ENCODE results near the gene GLI1. TPM values are rescaled to one million over a fixed set of nuclear protein-coding genes. Genes with fewer than 3 reads are reported as not detected.

GLI1 gene
- total and polyA plus RNA-seq, 7 donors, result 0.60 to 3.9 (median 1.5) TPM; not detected in 2

- intact Hi-C loops (cut with DNase I), result no loop called here
- Histone ChIP-seq H3K36me3 (no peaks in the 10 kb centered on the region), H3K4me3 (no peak overlapping the region), H3K9me3 (no peaks in the 10 kb centered on the region), H3K27ac (no peak overlapping the region), H3K4me1 (no peaks in the 10 kb centered on the region), H3K27me3 (peaks cover under 1 to 51% (median 7%) of the 10 kb centered on the region in 3 donors)
- no peak for TF ChIP-seq POLR2AphosphoS5 (IDR thresholded peaks at IDR 0.05)
- no peak for TF ChIP-seq CTCF (IDR thresholded peaks at IDR 0.05)
- no peak for TF ChIP-seq POLR2A (IDR thresholded peaks at IDR 0.05)
- TF ChIP-seq EP300 (IDR thresholded peaks at IDR 0.05), result no peak
- no peak for DNase-seq
- WGBS, 2 donors, result 87 to 90% methylated on average over 10 of the region's 10 CpGs
Measured at GRCh38 chr12:57469296-57470164, 9.9 kb downstream of the GLI1 start.

- WGBS, 2 donors, result 92 to 93% methylated on average over 14 of the region's 14 CpGs
- peaks cover 9 to 60% (median 16%) of the 10 kb centered on the region in 3 donors for H3K27me3 ChIP-seq
- TF ChIP-seq CTCF (IDR thresholded peaks at IDR 0.05) (no peak), POLR2AphosphoS5 (IDR thresholded peaks at IDR 0.05) (no peak), POLR2A (IDR thresholded peaks at IDR 0.05) (no peak), EP300 (IDR thresholded peaks at IDR 0.05) (no peak)
Measured at GRCh38 chr12:57470286-57470969, 10.8 kb downstream of the GLI1 start.

GRCh38 chr12:57470970-57471656 lies 11.5 kb downstream of the GLI1 start:
- H3K27ac ChIP-seq, result no peak overlapping the region
- 56 to 80% methylated on average over 4 of the region's 4 CpGs for WGBS, 2 donors
- no peaks in the 10 kb centered on the region for H3K36me3 ChIP-seq
- peaks cover 12 to 67% (median 23%) of the 10 kb centered on the region in 3 donors for H3K27me3 ChIP-seq
- DNase-seq, result no peak
- TF ChIP-seq EP300 (IDR thresholded peaks at IDR 0.05) (no peak), POLR2A (IDR thresholded peaks at IDR 0.05) (no peak), POLR2AphosphoS5 (IDR thresholded peaks at IDR 0.05) (no peak), CTCF (IDR thresholded peaks at IDR 0.05) (no peak)
- peaks cover 0 to 15% (median 13%) of the 10 kb centered on the region in 4 donors for H3K4me1 ChIP-seq
- no peak overlapping the region for H3K4me3 ChIP-seq
- intact Hi-C loops (cut with DNase I), result no loop called here
- no peaks in the 10 kb centered on the region for H3K9me3 ChIP-seq

More at GRCh38 chr12:57470286-57470969, 10.8 kb downstream of the GLI1 start:
- Histone ChIP-seq H3K9me3 (no peaks in the 10 kb centered on the region), H3K27ac (no peak overlapping the region), H3K4me1 (peaks cover 0 to 8% (median 6%) of the 10 kb centered on the region in 4 donors), H3K4me3 (no peak overlapping the region), H3K36me3 (no peaks in the 10 kb centered on the region)
- intact Hi-C loops (cut with DNase I), result no loop called here
- DNase-seq, result no peak

GRCh38 chr12:57471661-57472060 lies 12.1 kb downstream of the GLI1 start:
- peaks cover 18 to 72% (median 29%) of the 10 kb centered on the region in 3 donors for H3K27me3 ChIP-seq
- H3K4me3 ChIP-seq, result no peak overlapping the region
- H3K36me3 ChIP-seq, result no peaks in the 10 kb centered on the region
- intact Hi-C loops (cut with DNase I), result no loop called here
- DNase-seq, result no peak
- 90 to 96% methylated on average over 3 of the region's 3 CpGs for WGBS, 2 donors
- no peak for TF ChIP-seq EP300 (IDR thresholded peaks at IDR 0.05)
- no peak for TF ChIP-seq POLR2A (IDR thresholded peaks at IDR 0.05)
- TF ChIP-seq CTCF (IDR thresholded peaks at IDR 0.05), result no peak
- no peak for TF ChIP-seq POLR2AphosphoS5 (IDR thresholded peaks at IDR 0.05)
- no peaks in the 10 kb centered on the region for H3K9me3 ChIP-seq
- no peak overlapping the region for H3K27ac ChIP-seq
- peaks cover 0 to 20% (median 17%) of the 10 kb centered on the region in 4 donors for H3K4me1 ChIP-seq
